Kasumi-1 (cell line): ENCODE data around the gene ZNF324.

ENCODE experiments used
- DNase-seq, 2 experiments: peaks; one replicate each; lab custom pipeline; 2025; lab: John Stamatoyannopoulos, UW

Gene ZNF324

DNA sequence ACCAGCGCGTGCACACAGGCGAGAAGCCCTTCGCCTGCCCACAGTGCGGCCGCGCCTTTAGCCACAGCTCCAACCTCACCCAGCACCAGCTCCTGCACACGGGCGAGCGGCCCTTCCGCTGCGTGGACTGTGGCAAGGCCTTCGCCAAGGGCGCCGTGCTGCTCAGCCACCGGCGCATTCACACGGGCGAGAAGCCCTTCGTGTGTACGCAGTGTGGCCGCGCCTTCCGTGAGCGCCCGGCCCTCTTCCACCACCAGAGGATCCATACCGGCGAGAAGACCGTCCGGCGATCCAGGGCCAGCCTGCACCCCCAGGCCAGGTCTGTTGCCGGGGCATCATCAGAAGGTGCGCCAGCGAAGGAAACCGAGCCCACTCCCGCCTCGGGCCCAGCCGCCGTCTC is 4.9 kb downstream of the ZNF324 start:
- DNase-seq, result no peak

DNA sequence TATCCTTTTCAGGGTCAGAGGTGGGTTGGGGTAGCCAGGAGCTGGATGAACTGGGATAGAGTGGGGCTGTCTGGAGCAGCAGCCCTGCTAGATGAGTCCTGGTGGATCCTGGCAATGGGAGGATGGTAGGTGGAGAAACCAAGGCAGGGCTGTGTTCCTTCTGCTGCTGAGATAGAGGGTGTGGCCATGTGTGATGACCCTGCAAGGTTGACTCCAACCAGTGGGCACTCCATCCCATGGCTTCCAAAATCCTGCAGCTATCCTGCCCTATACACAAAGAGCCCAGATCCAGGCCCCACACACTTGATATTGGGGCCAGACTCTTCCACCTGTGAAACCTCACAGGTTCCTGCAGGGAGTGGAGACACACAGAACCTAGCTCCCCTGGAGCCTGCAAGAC is 6.9 kb downstream of the ZNF324 start:
- no peak for DNase-seq

DNA sequence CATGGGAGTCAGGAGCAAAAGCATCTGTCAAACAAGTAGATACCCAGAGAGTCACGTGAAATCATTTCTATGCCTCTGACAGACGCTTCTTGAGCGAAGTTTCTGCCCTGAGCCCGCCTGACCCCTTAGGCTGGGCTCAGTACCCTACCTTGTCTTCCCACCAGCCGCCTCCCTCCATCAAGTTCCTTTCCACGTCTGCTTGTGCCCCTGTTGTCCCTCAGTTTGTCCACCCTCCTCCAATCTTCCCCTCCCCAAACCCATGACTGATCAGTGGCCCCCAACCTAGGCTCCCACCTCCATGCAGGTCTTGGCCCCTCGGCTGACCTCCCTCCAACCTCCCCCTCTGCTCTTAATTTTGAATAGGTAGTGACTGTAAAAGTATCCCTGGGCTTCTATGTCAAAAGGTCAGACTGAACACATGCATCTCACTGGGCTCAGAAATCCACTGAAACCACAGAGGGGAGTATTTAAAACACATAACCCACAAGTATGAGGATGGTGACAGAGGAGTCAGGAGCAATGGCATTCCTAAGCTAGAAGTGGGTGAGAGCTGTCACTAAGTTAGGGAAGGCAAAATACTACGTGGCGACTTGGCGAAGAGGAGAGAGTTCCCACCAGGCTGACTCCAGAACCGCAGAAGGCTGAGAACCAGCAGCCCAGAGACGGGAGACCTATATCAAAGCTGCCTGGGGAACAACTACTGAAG is 7.6 kb downstream of the ZNF324 start:
- peak in 1 of 2 experiments; percentile 5 for DNase-seq

DNA sequence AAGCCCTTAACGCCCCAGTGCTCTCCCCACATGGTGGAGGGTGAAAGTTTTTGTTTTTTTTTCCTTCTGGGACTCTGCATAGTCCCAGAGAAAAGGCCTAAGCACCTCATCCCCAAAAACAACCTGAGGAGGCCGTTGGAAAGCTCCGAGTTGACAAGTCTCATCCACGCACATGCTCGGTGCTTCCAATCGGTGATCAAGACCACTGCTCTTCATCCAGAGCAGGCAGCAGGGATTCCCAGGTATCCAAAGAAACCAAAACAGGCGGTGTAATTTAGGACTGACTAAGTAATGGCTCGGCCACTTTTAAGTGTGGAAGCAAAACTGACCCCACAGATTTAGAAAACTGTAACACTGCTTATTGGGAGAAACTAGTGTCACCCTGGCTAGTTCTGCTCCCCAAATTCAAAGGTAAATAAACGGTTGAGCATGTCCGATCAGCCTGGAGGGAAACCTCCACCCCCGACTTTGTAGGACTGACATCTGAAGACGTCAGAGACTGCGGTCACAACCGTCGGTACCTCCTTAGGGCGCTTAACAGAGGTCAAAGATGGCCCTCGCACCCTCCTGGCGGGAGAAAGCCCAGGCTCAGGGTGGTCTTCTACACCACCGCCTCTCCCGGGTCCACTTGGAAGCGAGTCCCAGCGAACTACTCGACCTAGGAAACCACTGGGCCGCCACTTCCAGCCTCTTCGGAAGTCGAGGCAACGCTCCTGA is 8.3 kb downstream of the ZNF324 start:
- peak; percentile 67 to 69 for DNase-seq

GRCh38 chr19:58475714-58476497 is 9.0 kb downstream of the ZNF324 start, which contains the start of gene ZNF446:
Gene ZNF446, plus strand, starts transcription at chr19:58476352. Its CDS starts 867 bp downstream, at chr19:58477219.
- DNase-seq, result peak; percentile 97 to 98

DNA sequence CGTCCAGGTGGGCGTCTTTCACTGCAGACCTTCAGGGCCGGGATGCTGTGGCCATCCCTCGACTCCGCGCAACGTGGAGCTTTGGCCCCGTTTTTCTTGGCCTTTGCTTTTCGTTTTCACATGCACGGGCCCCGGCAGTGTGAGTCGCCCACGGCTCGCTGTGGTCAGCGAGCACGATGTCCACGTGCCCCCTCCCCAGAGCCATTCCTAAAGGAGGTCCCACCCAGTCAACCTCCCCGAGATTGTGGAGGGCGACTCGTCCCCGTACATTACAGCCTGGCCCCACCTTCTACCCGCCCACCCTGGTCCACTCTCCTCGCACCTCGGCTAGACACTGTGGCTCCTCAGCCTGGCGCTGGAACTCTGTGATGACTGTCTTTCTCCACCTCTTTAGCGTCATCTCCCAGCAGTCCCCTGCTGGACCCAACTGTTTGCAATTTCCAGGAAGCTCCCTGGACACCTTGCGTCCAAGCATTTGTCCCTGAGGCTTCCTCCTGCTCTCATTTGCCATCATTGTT is 9.7 kb downstream of the ZNF324 start:
- DNase-seq, result peak in 1 of 2 experiments; percentile 14

GRCh38 chr19:58477130-58477529 is 10.2 kb downstream of the ZNF324 start:
- DNase-seq, result no peak

- no peak for DNase-seq
These were observed 11.0 kb downstream of the ZNF324 start for GRCh38 chr19:58477871-58478270.

DNA sequence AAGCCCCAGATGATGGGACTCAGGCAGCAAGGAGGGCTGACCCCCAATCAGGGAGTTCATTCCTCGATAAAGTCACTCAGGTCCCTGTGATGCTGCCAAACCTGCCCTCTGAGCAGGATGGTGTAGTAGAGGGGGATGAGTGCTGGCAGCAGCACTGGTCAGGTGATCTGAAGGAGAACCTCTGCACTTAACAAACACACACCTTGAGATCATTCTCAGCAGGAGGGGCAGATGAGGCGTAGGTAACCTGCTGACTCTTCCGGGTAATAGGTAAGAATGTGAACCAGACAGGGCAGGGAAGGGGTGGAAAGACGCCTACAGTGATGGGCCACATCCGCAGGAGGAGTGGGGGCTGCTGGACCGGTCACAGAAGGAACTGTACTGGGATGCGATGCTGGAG is 12.4 kb downstream of the ZNF324 start:
- DNase-seq, result no peak

GRCh38 chr19:58479736-58480480 is 13.0 kb downstream of the ZNF324 start:
- no peak for DNase-seq

GRCh38 chr19:58480481-58480830 is 13.6 kb downstream of the ZNF324 start:
- no peak for DNase-seq

GRCh38 chr19:58480831-58481230 is 14.0 kb downstream of the ZNF324 start:
- no peak for DNase-seq

GRCh38 chr19:58482372-58482771 is 15.5 kb downstream of the ZNF324 start:
- DNase-seq, result no peak

GRCh38 chr19:58483776-58484175 is 16.9 kb downstream of the ZNF324 start:
- DNase-seq, result no peak

GRCh38 chr19:58484349-58484748 is 17.5 kb downstream of the ZNF324 start:
- peak in 1 of 2 experiments; percentile 24 for DNase-seq

- no peak for DNase-seq
These were observed 24.5 kb downstream of the ZNF324 start for GRCh38 chr19:58491393-58491792.

- no peak for DNase-seq
These were observed 25.4 kb downstream of the ZNF324 start for GRCh38 chr19:58492265-58492664.

- no peak for DNase-seq
These were observed 30.8 kb downstream of the ZNF324 start for GRCh38 chr19:58497634-58498170.

DNA sequence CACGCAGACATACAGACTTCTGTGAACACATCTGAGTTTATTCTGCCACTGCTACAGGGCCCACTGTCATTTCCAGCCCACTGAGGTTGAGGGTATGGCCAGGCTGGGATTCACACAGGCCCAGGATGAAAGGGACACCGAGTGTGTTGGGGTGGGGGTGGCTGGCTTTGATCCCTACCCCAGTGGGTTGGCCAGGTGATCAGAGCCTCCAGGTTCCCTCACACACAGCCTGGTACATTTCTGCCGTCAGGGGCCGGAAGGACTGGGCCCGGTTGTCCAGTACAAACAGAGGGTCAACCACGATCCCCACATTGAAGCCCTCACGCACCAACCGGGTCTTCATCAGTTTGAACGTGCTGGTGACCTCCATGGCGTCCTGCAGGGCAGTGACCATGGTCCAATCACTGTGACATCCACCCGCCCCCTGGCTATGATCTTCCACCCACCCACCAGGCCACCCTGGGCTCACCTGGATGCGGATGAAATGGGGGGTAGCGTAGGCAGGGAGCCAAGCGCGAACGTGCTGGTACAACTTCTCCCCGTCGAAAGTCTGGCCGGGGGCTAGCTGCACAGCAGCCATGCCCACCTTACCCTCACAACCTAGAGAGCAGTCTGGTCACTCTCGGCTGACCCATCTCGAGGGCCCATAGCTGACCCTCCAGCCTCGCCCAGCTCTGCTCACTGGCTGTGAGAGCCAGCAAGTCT is 31.6 kb downstream of the ZNF324 start:
- DNase-seq, result no peak

DNA sequence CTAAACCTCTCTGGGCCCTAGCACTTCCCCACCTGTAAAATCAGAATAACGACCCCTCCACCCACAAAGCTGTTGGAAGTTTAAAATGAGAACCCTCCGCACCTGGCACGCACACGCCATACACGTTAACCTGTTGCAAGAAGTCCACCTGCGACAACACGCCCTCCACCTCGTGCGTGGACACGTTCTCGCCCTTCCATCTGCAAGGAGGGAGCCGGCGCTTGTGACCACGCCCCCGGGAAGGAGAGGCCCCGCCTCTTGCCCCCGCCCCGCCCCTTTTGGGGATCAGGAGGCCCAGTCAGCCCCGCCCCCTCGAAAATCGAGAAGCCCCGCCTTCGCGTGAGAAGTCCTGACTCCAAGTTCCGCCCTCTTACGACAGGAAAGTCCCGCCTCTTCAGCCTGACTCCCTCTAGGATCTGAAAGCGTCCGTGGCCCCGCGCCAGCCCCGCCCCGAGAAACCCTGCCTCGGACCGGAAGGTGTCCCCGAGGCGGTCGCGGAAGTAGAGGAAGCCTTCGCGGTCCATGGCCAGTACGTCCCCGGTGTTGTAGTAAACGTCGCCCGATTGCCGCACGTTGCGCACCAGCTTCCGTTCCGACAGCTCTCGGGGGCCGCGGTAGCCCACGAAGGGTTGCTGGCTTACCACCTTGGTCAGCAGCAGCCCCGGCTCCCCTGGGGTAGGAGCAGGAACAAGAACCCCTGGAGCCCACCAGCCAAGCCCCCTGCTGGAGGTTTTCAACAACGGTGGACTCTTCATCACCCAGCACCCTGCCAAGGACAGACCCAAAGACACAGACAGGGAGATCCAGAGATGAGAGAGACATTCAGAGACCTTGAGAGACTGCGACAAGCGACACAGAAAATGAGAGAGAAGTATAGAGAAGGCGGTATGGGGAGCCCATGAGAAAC is 32.4 kb downstream of the ZNF324 start:
- DNase-seq, result peak; percentile 96 to 98
